Neural cell (in vitro differentiated cells): Measurements from ENCODE around the gene GABRG3. TPM values are rescaled to one million over a fixed set of nuclear protein-coding genes. Genes with fewer than 3 reads are reported as not detected.
A peak's percentile ranks its signal among the peaks of the same experiment; 100 is the strongest.

Source experiments
- H2AFZ ChIP-seq: fragments of 200-600, 300-800 bp; sonication (generic), shearing (Covaris generic); 2 replicates; pipeline ENCODE4 v1.6.0; 2014; ENCODE audit warnings: low read depth, mild to moderate bottlenecking, antibody characterized with exemption, low read length, moderate library complexity
- H3F3A ChIP-seq: fragments of 200-600 bp; shearing (Covaris generic); 2 replicates; pipeline ENCODE4 v1.6.1; 2016; ENCODE audit warnings: mild to moderate bottlenecking, moderate library complexity, mixed read lengths, antibody characterized with exemption, low read length; ENCODE audit not compliant: insufficient read depth, poor library complexity, severe bottlenecking
- H3K27ac ChIP-seq: fragments of 200-600, 300-800 bp; sonication (generic), shearing (Covaris generic); 2 replicates; pipeline ENCODE4 v1.5.1; 2014; ENCODE audit warnings: mild to moderate bottlenecking, low read length, moderate library complexity
- H3K27me3 ChIP-seq: fragments of 300-800, 200-600 bp; sonication (generic), shearing (Covaris generic); 2 replicates; pipeline ENCODE4 v1.6.0; 2014; ENCODE audit warnings: mild to moderate bottlenecking, low read depth, low read length, moderate library complexity; ENCODE audit not compliant: insufficient read depth
- H3K36me3 ChIP-seq: fragments of 300-800, 200-600 bp; sonication (generic), shearing (Covaris generic); 2 replicates; pipeline ENCODE4 v1.5.1; 2014; ENCODE audit warnings: mild to moderate bottlenecking, antibody characterized with exemption, low read length, moderate library complexity; ENCODE audit not compliant: insufficient read depth
- H3K4me2 ChIP-seq: fragments of 300-800, 200-600 bp; sonication (generic), shearing (Covaris generic); 2 replicates; pipeline ENCODE4 v1.6.0; 2014; ENCODE audit warnings: mild to moderate bottlenecking, low read length
- H3K4me3 ChIP-seq: fragments of 300-800, 200-600 bp; sonication (generic), shearing (Covaris generic); 2 replicates; pipeline ENCODE4 v1.5.1; 2014; ENCODE audit warnings: mild to moderate bottlenecking, low read length, moderate library complexity
- H3K79me2 ChIP-seq: fragments of 200-600 bp; shearing (Covaris generic); replicated peaks from 2 replicates; pipeline ENCODE4 v1.6.0; 2014; ENCODE audit warnings: mild to moderate bottlenecking, low read length, moderate library complexity; ENCODE audit not compliant: insufficient read depth
- H3K9ac ChIP-seq: fragments of 300-800, 200-600 bp; sonication (generic), shearing (Covaris generic); 2 replicates; pipeline ENCODE4 v1.6.1; 2016; ENCODE audit warnings: mild to moderate bottlenecking, low read length, mixed read lengths
- H3K9me2 ChIP-seq: fragments of 200-600 bp; shearing (Covaris generic); 2 replicates; pipeline ENCODE4 v1.6.1; 2016; ENCODE audit warnings: mild to moderate bottlenecking, low read length, mixed read lengths; ENCODE audit not compliant: insufficient read depth
- H3K9me3 ChIP-seq: fragments of 200-600, 300-800 bp; sonication (generic), shearing (Covaris generic); 2 replicates; pipeline ENCODE4 v1.6.1; 2016; ENCODE audit warnings: mild to moderate bottlenecking, mixed run types, low read length, moderate library complexity, mixed read lengths
- H4K20me1 ChIP-seq: fragments of 200-600 bp; shearing (Covaris generic); 2 replicates; pipeline ENCODE4 v1.6.1; 2016; ENCODE audit warnings: mild to moderate bottlenecking, mixed run types; ENCODE audit not compliant: insufficient read depth
- CTCF ChIP-seq: fragments of 450-650 bp; IDR thresholded peaks from 2 replicates; pipeline ENCODE4 v1.5.1; 2014; ENCODE audit warnings: antibody characterized with exemption, mild to moderate bottlenecking, moderate library complexity; ENCODE audit not compliant: poor library complexity, severe bottlenecking
- EP300 ChIP-seq: fragments of 450-650 bp; conservative IDR thresholded peaks from 2 replicates; pipeline ENCODE4 v1.6.1; 2014; ENCODE audit warnings: antibody characterized with exemption, mild to moderate bottlenecking, moderate library complexity; ENCODE audit not compliant: poor library complexity, severe bottlenecking
- EZH2 ChIP-seq: fragments of 200-600, 300-800 bp; shearing (Covaris generic), sonication (generic); IDR thresholded peaks from 2 replicates; pipeline ENCODE4 v1.6.1; 2014; ENCODE audit warnings: antibody characterized with exemption, low read length, borderline replicate concordance, mild to moderate bottlenecking; ENCODE audit not compliant: insufficient read depth, poor library complexity, severe bottlenecking
- MXI1 ChIP-seq: fragments of 450-650 bp; conservative IDR thresholded peaks from 2 replicates; pipeline ENCODE4 v1.6.1; 2014; ENCODE audit warnings: antibody characterized with exemption, mild to moderate bottlenecking; ENCODE audit not compliant: poor library complexity, severe bottlenecking
- POLR2AphosphoS5 ChIP-seq: IDR thresholded peaks from 2 replicates; pipeline ENCODE4 v1.6.1; 2012
- RAD21 ChIP-seq: fragments of 450-650 bp; conservative IDR thresholded peaks from 2 replicates; pipeline ENCODE4 v1.6.1; 2014; ENCODE audit warnings: antibody characterized with exemption, mild to moderate bottlenecking, moderate library complexity
- REST ChIP-seq: IDR thresholded peaks from 2 replicates; pipeline ENCODE4 v1.6.1; 2012; ENCODE audit warnings: borderline replicate concordance
- SMC3 ChIP-seq: fragments of 450-650 bp; conservative IDR thresholded peaks from 2 replicates; pipeline ENCODE4 v1.6.1; 2014; ENCODE audit warnings: antibody characterized with exemption, mild to moderate bottlenecking, moderate library complexity; ENCODE audit not compliant: poor library complexity
- TAF1 ChIP-seq: IDR thresholded peaks from 2 replicates; pipeline ENCODE4 v1.6.1; 2012; ENCODE audit warnings: low read depth
- polyA plus RNA-seq: library from polyadenylated mRNA; depleted of rRNA; stranded (reverse); fragments of >200 nt; gene quantifications from 2 replicates; pipeline ENCODE4 v1.2.3, GENCODE V29; 2014

GABRG3 gene
- polyA plus RNA-seq, 1 donor from 2014 or later: 1.2 TPM

- no peaks in the 10 kb centered on the region for H3K9me3 ChIP-seq
- peak overlapping the region; percentile 28 for H3K4me3 ChIP-seq
- no peaks in the 10 kb centered on the region for H3K9me2 ChIP-seq
- no peaks in the 10 kb centered on the region for H3K79me2 ChIP-seq
- H3K4me2 ChIP-seq: peak overlapping the region; percentile 36
- H3F3A ChIP-seq: no peaks in the 10 kb centered on the region
- H4K20me1 ChIP-seq: no peaks in the 10 kb centered on the region
- no peaks in the 10 kb centered on the region for H3K36me3 ChIP-seq
- H3K27ac ChIP-seq: peak overlapping the region; percentile 64
- no peaks in the 10 kb centered on the region for H3K27me3 ChIP-seq
- TF ChIP-seq MXI1 (no peak), EP300 (peak; percentile 36)
- peak overlapping the region; percentile 21 for H3K9ac ChIP-seq
- no peak overlapping the region for H2AFZ ChIP-seq
Measured at GRCh38 chr15:27458345-27459084, 487.5 kb downstream of the GABRG3 start.

GRCh38 chr15:27459836-27460235 is 488.9 kb downstream of the GABRG3 start:
- Histone ChIP-seq H3K4me2 (no peak overlapping the region), H3K4me3 (no peak overlapping the region), H3K9me3 (no peaks in the 10 kb centered on the region), H3K9ac (no peak overlapping the region), H4K20me1 (no peaks in the 10 kb centered on the region), H3F3A (no peaks in the 10 kb centered on the region), H3K36me3 (no peaks in the 10 kb centered on the region), H3K79me2 (no peaks in the 10 kb centered on the region), H3K9me2 (no peaks in the 10 kb centered on the region), H3K27me3 (no peaks in the 10 kb centered on the region), H2AFZ (no peak overlapping the region), H3K27ac (no peak overlapping the region)
- no peak for TF ChIP-seq CTCF
- TF ChIP-seq POLR2AphosphoS5: no peak
- no peak for TF ChIP-seq TAF1
- no peak for TF ChIP-seq EP300
- no peak for TF ChIP-seq EZH2
- no peak for TF ChIP-seq MXI1
- TF ChIP-seq SMC3: no peak
- no peak for TF ChIP-seq RAD21

GRCh38 chr15:27461181-27461580 is 490.2 kb downstream of the GABRG3 start:
- Histone ChIP-seq H2AFZ (no peak overlapping the region), H3K9ac (no peak overlapping the region)

More at GRCh38 chr15:27461181-27461580, 490.2 kb downstream of the GABRG3 start:
- no peak overlapping the region for H3K4me3 ChIP-seq
- no peaks in the 10 kb centered on the region for H4K20me1 ChIP-seq
- H3K27me3 ChIP-seq: no peaks in the 10 kb centered on the region
- TF ChIP-seq RAD21: no peak
- no peak for TF ChIP-seq REST
- TF ChIP-seq CTCF: no peak
- no peak for TF ChIP-seq POLR2AphosphoS5
- TF ChIP-seq MXI1: no peak
- no peak for TF ChIP-seq TAF1
- no peak for TF ChIP-seq EP300
- TF ChIP-seq SMC3: no peak
- TF ChIP-seq EZH2: no peak
- no peaks in the 10 kb centered on the region for H3K79me2 ChIP-seq
- no peaks in the 10 kb centered on the region for H3K36me3 ChIP-seq
- no peaks in the 10 kb centered on the region for H3K9me2 ChIP-seq
- no peak overlapping the region for H3K4me2 ChIP-seq
- no peaks in the 10 kb centered on the region for H3F3A ChIP-seq
- no peaks in the 10 kb centered on the region for H3K9me3 ChIP-seq
- no peak overlapping the region for H3K27ac ChIP-seq
